HEK293T (cell line): ENCODE data around the gene FIS1.

Source experiments
- ARNT ChIP-seq: fragments of 450-650 bp; IDR thresholded peaks from 2 replicates; pipeline ENCODE4 v1.6.1; 2017; ENCODE audit warnings: mild to moderate bottlenecking
- BHLHE40 ChIP-seq: fragments of 450-650 bp; IDR thresholded peaks from 2 replicates; pipeline ENCODE4 v1.6.1; 2016; ENCODE audit warnings: mild to moderate bottlenecking, moderate library complexity, borderline replicate concordance
- CTBP1 ChIP-seq: fragments of 450-650 bp; IDR thresholded peaks from 2 replicates; pipeline ENCODE4 v1.6.1; 2016; ENCODE audit warnings: borderline replicate concordance
- ELF4 ChIP-seq: fragments of 450-650 bp; IDR thresholded peaks from 2 replicates; pipeline ENCODE4 v1.6.1; 2017; ENCODE audit warnings: antibody characterized with exemption
- FOXM1 ChIP-seq: fragments of 450-650 bp; IDR thresholded peaks from 2 replicates; pipeline ENCODE4 v1.6.1; 2017; ENCODE audit warnings: mild to moderate bottlenecking, borderline replicate concordance
- HDGF ChIP-seq: fragments of 450-650 bp; IDR thresholded peaks from 2 replicates; pipeline ENCODE4 v1.6.1; 2017; ENCODE audit warnings: antibody characterized with exemption, borderline replicate concordance
- L3MBTL2 ChIP-seq: fragments of 450-650 bp; conservative IDR thresholded peaks from 2 replicates; pipeline ENCODE4 v1.6.1; 2016; ENCODE audit warnings: mild to moderate bottlenecking
- NFRKB ChIP-seq: fragments of 450-650 bp; IDR thresholded peaks from 2 replicates; pipeline ENCODE4 v1.6.1; 2016; ENCODE audit warnings: mild to moderate bottlenecking, moderate library complexity
- SP1 ChIP-seq: fragments of 450-650 bp; IDR thresholded peaks from 2 replicates; pipeline ENCODE4 v1.6.1; 2017
- SUZ12 ChIP-seq: fragments of 450-650 bp; IDR thresholded peaks from 2 replicates; pipeline ENCODE4 v1.6.1; 2016; ENCODE audit warnings: mild to moderate bottlenecking
- TARDBP ChIP-seq: fragments of 450-650 bp; IDR thresholded peaks from 2 replicates; pipeline ENCODE4 v1.6.1; 2016
- ZNF384 ChIP-seq: fragments of 450-650 bp; IDR thresholded peaks from 2 replicates; pipeline ENCODE4 v1.6.1; 2016
- TF ChIP-seq, protein P1 (sequence below): fragments of 450-650 bp; IDR thresholded peaks from 2 replicates; pipeline ENCODE4 v1.6.1; 2016

DNA sequence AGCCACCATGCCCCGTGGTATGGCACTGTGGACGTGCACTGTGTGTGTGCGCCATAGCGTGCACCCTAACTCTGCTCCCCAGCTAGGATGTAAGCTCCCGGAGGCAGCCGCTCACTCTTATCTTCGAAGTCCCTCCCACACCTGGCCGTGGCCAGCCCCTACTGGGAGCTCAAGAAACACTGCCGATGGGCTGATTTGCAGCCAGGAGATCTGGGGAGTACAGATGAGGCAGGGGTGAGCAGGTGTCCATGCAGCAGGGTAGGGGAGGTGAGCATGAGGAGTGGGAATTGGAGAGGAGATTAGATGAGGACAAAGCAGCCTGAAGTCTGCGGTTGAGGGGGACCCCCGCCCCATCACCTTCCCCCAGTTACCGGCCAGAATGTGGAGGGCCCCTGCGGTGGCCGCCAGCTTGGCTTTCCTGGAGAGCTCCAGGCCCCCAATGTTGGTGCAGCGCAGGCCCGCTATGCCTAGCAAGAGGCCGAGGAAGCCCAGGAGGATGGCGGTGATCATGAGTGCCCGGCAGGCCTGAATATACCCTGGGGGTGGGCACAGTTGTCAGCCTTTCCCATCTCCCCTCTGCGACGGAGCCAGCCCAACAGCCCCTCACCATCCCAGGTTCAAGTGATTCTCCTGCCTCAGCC is 10.9 kb downstream of the FIS1 start:
- TF ChIP-seq L3MBTL2 (no peak), ELF4 (no peak), SUZ12 (no peak), SP1 (no peak), TARDBP (no peak), FOXM1 (no peak), ZNF384 (no peak), ARNT (no peak), BHLHE40 (no peak), HDGF (no peak), CTBP1 (no peak), NFRKB (no peak)
- TF ChIP-seq, protein P1, sequence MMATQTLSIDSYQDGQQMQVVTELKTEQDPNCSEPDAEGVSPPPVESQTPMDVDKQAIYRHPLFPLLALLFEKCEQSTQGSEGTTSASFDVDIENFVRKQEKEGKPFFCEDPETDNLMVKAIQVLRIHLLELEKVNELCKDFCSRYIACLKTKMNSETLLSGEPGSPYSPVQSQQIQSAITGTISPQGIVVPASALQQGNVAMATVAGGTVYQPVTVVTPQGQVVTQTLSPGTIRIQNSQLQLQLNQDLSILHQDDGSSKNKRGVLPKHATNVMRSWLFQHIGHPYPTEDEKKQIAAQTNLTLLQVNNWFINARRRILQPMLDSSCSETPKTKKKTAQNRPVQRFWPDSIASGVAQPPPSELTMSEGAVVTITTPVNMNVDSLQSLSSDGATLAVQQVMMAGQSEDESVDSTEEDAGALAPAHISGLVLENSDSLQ, result no peak
